Measurements from ENCODE around the gene AMTN. TPM values are rescaled to one million over a fixed set of nuclear protein-coding genes. Genes with fewer than 3 reads are reported as not detected.
"Not testable (repeated sequence)": the region's sequence is repeated elsewhere in the genome, so short reads cannot be mapped to it uniquely, and the experiment has no call there.

Gene AMTN
- polyA plus RNA-seq, 6 donors from 2014 or later, result not detected

DNA sequence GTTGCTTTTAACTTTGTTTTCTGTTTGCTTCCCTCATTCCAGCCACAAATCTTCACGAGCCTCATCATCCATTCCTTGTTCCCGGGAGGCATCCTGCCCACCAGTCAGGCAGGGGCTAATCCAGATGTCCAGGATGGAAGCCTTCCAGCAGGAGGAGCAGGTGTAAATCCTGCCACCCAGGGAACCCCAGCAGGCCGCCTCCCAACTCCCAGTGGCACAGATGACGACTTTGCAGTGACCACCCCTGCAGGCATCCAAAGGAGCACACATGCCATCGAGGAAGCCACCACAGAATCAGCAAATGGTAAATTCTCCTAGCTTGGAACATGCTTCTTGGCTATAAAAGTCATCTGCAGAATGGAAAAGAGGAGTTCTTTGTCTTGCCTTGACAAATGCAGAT is 12.6 kb downstream of the AMTN start:
- Mint-ChIP-seq H3K36me3 (no peaks in the 10 kb centered on the region), H3K4me3 (no peak overlapping the region), H3K9me3 (no peaks in the 10 kb centered on the region), H3K4me1 (no peaks in the 10 kb centered on the region), H3K27ac (no peak overlapping the region), H3K27me3 (peaks cover 11 to 16% (median 11%) of the 10 kb centered on the region in 3 donors)
- ATAC-seq (ENCODE audit: low read depth in 2 of 2) (no peak), DNase-seq (no peak)

DNA sequence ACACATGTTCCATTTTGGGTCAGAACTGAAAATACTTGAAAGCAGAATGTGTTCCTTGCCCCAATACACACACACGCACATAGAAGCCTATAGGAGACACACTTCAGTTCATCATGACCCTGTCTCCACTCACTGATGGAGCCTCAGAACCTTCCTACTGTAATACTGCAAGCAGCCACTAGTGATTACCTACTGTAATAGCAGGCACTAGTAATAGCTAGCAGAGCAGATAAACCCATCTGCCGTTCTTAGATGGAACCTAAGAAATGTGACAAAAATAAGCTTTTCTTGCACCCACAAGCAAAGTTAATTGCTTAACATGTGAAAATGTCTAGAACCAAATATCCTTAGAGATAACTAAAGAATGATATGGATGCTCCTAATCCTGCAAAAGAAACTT is 13.6 kb downstream of the AMTN start:
- H3K9me3 Mint-ChIP-seq, result peaks cover 0 to 4% (median 0%) of the 10 kb centered on the region in 7 donors
- no peaks in the 10 kb centered on the region for H3K36me3 Mint-ChIP-seq
- no peak overlapping the region for H3K4me3 Mint-ChIP-seq
- peaks cover 6 to 16% (median 11%) of the 10 kb centered on the region in 3 donors for H3K27me3 Mint-ChIP-seq
- ATAC-seq (ENCODE audit: low read depth in 2 of 2), result no peak
- no peak overlapping the region for H3K27ac Mint-ChIP-seq
- no peak for DNase-seq
- no peaks in the 10 kb centered on the region for H3K4me1 Mint-ChIP-seq

DNA sequence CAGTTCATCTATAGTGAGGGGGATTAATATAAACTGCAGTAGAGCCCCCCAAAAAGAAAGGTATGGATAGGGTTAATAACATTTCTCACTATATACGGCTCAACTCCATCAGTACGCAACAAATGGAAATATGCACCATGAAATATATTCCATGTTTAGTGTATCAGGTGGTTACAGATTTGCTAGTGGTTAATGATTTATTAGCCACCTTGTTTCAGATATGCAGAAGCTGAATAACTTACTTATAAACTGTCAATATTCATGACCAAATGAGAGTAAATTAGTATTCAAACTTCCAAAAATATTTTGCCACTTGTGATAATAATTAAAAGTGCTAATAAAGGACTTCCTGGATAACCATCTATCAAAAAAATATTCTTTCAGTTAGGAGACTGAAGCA is 14.8 kb downstream of the AMTN start:
- peaks cover 0 to 10% (median 0%) of the 10 kb centered on the region in 7 donors for H3K9me3 Mint-ChIP-seq
- ATAC-seq (ENCODE audit: low read depth in 2 of 2) (no peak), DNase-seq (no peak)
- no peak overlapping the region for H3K27ac Mint-ChIP-seq
- H3K27me3 Mint-ChIP-seq, result peaks cover 6 to 16% (median 11%) of the 10 kb centered on the region in 3 donors
- H3K4me3 Mint-ChIP-seq, result no peak overlapping the region
- no peaks in the 10 kb centered on the region for H3K4me1 Mint-ChIP-seq
- no peaks in the 10 kb centered on the region for H3K36me3 Mint-ChIP-seq

DNA sequence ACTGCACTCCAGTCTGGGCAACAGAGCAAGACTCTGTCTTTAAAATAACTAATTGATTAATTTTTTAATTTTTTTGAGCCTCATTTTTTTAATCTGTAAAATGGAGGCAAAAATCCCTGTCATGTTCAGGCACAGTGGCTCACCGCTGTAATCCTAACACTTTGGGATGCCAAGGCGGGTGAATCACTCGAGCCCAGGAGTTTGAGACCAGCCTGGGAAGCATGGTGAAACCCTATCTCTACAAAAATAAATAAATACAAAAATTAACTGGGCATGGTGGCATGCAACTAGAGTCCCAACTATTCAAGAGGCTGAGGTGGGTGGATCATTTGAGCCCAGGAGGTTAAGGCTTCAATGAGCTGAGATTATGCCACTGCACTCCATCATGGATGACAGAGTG is 15.4 kb downstream of the AMTN start:
- Mint-ChIP-seq H3K27me3 (peaks cover 6 to 16% (median 11%) of the 10 kb centered on the region in 3 donors), H3K27ac (no peak overlapping the region)
- ATAC-seq (ENCODE audit: low read depth in 2 of 2), result no peak

DNA sequence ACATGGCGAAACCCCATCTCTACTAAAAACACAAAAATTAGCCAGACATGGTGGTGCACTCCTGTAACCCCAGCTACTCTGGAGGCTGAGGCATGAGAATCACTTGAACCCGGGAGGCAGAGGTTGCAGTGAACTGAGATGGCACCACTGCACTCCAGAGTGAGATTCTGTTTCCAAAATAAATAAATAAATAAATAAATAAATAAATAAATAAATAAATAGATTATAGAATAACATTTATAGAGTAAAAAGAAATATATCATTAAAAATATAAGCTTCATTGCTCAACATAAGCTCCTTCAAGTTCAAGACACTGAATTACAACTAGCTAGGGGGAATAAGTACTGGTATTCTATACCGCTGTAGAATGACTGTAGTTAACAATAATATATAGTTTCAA is 16.5 kb downstream of the AMTN start:
- ATAC-seq (ENCODE audit: low read depth in 2 of 2); H3K9me3 Mint-ChIP-seq; DNase-seq; H3K27ac Mint-ChIP-seq; H3K4me3 Mint-ChIP-seq; H3K36me3 Mint-ChIP-seq; H3K4me1 Mint-ChIP-seq: not testable (repeated sequence)
- H3K27me3 Mint-ChIP-seq, result peaks cover 6 to 13% (median 7%) of the 10 kb centered on the region in 3 donors

More for the DNA sequence above, 15.4 kb downstream of the AMTN start:
- Mint-ChIP-seq H3K4me3 (no peak overlapping the region), H3K36me3 (no peaks in the 10 kb centered on the region), H3K4me1 (no peaks in the 10 kb centered on the region), H3K9me3 (peaks cover 0 to 10% (median 0%) of the 10 kb centered on the region in 7 donors)
- no peak for DNase-seq

DNA sequence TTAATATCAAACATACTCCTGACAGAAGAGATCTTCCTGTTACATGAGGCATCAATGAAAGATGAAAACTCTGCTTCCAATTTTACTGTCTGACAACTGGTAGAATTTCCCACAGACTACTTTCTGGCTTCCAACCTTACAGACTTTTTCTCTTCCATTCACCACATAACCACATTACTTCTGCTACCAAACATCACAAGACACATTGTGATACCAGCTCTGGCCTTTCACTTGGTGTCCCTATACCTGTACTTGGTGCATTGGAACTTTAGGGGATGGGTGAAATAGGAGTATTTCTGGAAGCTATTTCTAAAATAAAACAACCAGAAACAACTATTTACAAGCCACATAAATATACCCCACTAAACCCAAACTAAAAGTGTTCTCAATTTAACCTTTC is 20.5 kb downstream of the AMTN start:
- ATAC-seq (ENCODE audit: low read depth in 2 of 2) (no peak), DNase-seq (no peak)
- H3K36me3 Mint-ChIP-seq, result no peaks in the 10 kb centered on the region
- no peaks in the 10 kb centered on the region for H3K4me1 Mint-ChIP-seq
- H3K4me3 Mint-ChIP-seq, result no peak overlapping the region
- H3K27ac Mint-ChIP-seq, result no peak overlapping the region
- peaks cover 0 to 8% (median 5%) of the 10 kb centered on the region in 3 donors for H3K27me3 Mint-ChIP-seq
- H3K9me3 Mint-ChIP-seq, result peaks cover 0 to 10% (median 0%) of the 10 kb centered on the region in 7 donors

DNA sequence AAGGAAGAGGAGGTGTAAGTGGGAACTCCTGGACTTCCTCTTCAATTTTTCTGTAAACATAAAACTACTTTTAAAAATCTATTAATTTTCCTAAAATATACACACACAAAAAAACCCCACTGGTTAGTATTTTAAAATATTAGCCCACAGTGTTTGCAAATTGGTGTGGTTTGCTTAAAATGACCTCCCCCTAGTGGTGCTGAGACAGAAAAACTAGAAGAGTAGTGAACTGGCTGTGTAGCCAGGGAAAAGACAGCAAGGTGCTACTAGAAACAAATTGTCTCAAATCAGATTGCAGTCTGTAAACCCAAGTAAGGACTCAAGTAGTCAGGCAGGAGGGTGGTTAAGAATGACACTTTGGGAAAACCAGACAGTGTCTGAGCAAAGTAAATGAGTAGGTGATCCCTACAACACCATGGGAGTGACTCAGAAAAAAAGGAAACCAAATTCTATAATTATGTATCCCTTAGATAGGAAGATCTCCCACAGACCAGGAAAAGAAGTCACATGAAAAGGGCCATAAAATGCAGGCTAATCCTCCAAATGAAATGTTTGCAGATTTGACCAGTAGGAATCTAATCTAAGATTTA is 26.0 kb downstream of the AMTN start:
- H3K4me1 Mint-ChIP-seq, result no peaks in the 10 kb centered on the region
- H3K4me3 Mint-ChIP-seq, result no peak overlapping the region
- H3K9me3 Mint-ChIP-seq, result peaks cover 0 to 1% (median 0%) of the 10 kb centered on the region in 7 donors

DNA sequence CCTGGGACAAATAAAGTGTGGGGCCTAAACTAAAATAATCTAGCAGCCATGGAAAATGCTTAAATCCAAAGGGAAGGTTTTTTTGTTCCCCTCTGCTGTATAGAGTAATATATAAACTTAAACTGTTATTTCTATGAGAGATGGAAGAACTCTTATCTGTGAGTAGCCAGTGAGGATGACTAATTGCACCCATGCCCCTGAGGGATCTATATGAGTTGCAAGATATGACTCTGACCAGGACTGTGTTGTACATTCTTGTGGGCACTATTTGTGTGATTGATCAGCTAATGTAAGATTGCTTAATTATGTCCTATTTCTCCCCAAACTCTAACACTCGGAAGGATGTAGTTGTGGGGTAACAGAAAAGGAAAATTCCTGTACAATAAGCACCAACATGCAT is 38.5 kb downstream of the AMTN start:
- Mint-ChIP-seq H3K4me3 (no peak overlapping the region), H3K9me3 (peaks cover 0 to 6% (median 2%) of the 10 kb centered on the region in 7 donors), H3K27ac (no peak overlapping the region), H3K36me3 (no peaks in the 10 kb centered on the region), H3K4me1 (peaks cover 5 to 13% (median 7%) of the 10 kb centered on the region in 3 donors), H3K27me3 (peaks cover 0 to 12% (median 7%) of the 10 kb centered on the region in 3 donors)
- ATAC-seq (ENCODE audit: low read depth in 2 of 2) (no peak), DNase-seq (no peak)

More for the DNA sequence above, 26.0 kb downstream of the AMTN start:
- peaks cover 10 to 18% (median 17%) of the 10 kb centered on the region in 3 donors for H3K27me3 Mint-ChIP-seq
- ATAC-seq (ENCODE audit: low read depth in 2 of 2) (no peak), DNase-seq (no peak)
- H3K27ac Mint-ChIP-seq, result no peak overlapping the region
- H3K36me3 Mint-ChIP-seq, result no peaks in the 10 kb centered on the region

DNA sequence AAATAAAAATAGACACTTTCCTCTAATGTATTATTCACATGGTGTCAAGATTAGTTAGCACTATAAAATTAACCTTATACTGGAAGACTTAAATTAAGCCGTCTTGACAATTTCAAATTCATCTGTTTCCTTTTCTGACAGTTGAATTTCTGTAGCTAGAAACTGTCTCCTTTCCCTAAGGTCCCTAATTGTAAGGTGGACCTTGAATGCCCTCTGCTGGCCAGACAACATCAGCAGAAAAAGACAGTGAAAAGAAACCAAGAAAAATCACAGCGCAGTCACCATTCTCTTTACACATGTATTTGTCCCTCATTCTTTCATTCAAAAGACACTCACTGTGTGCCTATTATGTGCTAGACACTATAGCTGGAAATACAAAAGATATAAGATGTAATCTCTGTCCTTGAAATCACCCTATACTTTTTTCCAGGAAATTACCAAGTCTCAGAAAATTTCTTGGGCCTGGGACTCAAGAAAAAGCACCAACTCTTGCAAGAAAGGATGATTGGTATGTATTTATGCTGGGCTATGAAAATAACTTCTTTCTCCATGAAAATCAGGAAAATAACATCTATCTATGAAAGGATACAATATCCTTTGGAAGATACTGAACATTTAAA is 41.0 kb downstream of the AMTN start:
- DNase-seq (peak; percentile 10), ATAC-seq (ENCODE audit: low read depth in 2 of 2) (peak in 1 of 2 donors; percentile 46)
- Mint-ChIP-seq H3K4me1 (peaks cover 5 to 13% (median 7%) of the 10 kb centered on the region in 3 donors), H3K36me3 (no peaks in the 10 kb centered on the region), H3K4me3 (peak overlapping the region in 1 of 8 donors; percentile 40), H3K27ac (peak overlapping the region in 2 of 6 donors; percentile 11 to 74), H3K27me3 (no peaks in the 10 kb centered on the region), H3K9me3 (peaks cover 0 to 6% (median 0%) of the 10 kb centered on the region in 7 donors)

DNA sequence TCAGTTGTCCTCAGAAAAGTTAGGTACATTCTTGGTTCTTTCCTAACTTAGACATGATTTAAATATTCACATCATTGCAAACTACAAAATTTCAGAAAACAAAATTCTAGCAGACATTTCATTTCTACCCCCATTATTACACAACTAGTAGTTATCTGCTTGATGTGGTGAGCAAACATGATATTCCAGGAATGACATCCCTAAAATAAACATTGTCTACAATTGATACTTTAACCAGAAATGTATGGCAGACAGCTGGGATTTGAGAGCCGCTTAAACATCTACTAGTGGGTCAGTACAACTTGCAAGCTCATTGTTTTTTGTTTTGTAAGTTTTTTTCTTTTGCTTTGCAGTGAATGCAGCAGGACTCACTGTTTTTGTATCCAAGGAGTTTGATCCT is 41.6 kb downstream of the AMTN start:
- H3K36me3 Mint-ChIP-seq, result no peaks in the 10 kb centered on the region

DNA sequence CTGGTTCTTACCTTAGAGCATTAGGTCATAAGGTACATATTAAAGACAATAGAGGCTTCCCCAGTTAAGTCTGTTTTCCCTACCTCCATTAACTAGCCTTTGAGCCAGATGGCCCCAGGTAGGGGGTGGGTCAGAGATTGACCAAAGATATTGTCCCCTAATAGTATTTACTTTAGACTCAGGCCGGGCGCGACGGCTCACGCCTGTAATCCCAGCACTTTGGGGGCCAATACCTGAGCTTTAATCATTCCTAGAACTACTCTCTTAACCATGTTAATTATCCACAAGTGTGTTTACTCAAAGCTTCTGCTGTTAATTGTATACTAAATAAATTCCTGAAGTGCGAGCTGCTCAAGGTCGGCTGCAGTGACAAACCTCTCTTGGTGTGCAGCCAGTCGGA is 45.7 kb downstream of the AMTN start:
- Mint-ChIP-seq H3K4me3 (no peak overlapping the region), H3K36me3 (no peaks in the 10 kb centered on the region), H3K27me3 (peaks cover 0 to 2% (median 1%) of the 10 kb centered on the region in 3 donors), H3K9me3 (peaks cover 0 to 3% (median 2%) of the 10 kb centered on the region in 7 donors), H3K4me1 (no peaks in the 10 kb centered on the region), H3K27ac (no peak overlapping the region)
- ATAC-seq (ENCODE audit: low read depth in 2 of 2), result no peak
- no peak for DNase-seq

More for the DNA sequence above, 41.6 kb downstream of the AMTN start:
- H3K27ac Mint-ChIP-seq, result no peak overlapping the region
- no peaks in the 10 kb centered on the region for H3K27me3 Mint-ChIP-seq
- DNase-seq (no peak), ATAC-seq (ENCODE audit: low read depth in 2 of 2) (no peak)
- peaks cover 0 to 6% (median 0%) of the 10 kb centered on the region in 7 donors for H3K9me3 Mint-ChIP-seq
- peaks cover 5 to 13% (median 7%) of the 10 kb centered on the region in 3 donors for H3K4me1 Mint-ChIP-seq
- no peak overlapping the region for H3K4me3 Mint-ChIP-seq

DNA sequence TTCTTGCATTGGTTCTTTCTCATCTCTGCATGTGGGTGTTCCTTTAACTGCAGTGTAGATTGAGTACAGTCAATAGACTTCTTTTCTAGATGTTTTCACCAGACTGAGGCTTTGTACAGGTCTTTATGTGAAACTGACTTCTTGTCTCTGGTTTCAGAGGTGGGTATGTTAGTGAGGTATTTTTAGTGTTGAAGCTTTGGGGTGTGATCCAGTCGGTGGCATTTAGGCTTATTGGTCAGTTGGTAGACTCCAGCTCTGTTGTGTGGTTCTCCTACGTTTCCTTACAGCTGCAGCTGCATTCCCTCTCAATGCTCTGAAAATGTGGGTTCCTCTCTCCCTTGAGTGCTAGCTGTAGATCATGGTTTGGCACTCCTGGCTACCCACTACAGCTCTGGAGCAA is 52.4 kb downstream of the AMTN start:
- H3K27me3 Mint-ChIP-seq, result peaks cover 6 to 29% (median 25%) of the 10 kb centered on the region in 3 donors
- peak overlapping the region in 1 of 6 donors; percentile 19 for H3K27ac Mint-ChIP-seq
- H3K9me3 Mint-ChIP-seq, result peaks cover 0 to 14% (median 4%) of the 10 kb centered on the region in 7 donors
- H3K4me3 Mint-ChIP-seq, result no peak overlapping the region
- H3K4me1 Mint-ChIP-seq, result no peaks in the 10 kb centered on the region
- ATAC-seq (ENCODE audit: low read depth in 2 of 2) (no peak), DNase-seq (no peak)
- no peaks in the 10 kb centered on the region for H3K36me3 Mint-ChIP-seq

DNA sequence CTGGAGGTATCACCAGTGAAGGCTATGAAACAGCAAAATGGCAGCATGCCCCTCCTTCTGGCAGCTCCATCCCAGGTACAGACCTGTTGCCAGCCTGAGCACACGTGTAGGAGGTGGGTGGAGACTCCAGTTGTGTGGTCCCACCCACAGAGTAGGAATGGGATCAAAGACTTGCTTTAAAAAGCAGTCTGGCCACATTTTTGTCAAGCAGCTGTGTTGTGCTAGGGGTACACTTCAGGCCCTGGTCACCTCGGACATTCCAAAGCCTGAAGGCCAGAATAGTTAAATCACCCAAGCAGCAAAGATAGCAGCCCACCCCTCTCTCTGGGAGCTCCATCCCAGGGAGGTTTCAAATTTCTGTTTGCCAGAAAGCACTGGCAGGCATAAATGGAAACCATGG is 53.4 kb downstream of the AMTN start:
- H3K27ac Mint-ChIP-seq, result no peak overlapping the region
- no peak overlapping the region for H3K4me3 Mint-ChIP-seq
- peaks cover 6 to 29% (median 25%) of the 10 kb centered on the region in 3 donors for H3K27me3 Mint-ChIP-seq
- no peaks in the 10 kb centered on the region for H3K4me1 Mint-ChIP-seq
- ATAC-seq (ENCODE audit: low read depth in 2 of 2), result no peak
- H3K9me3 Mint-ChIP-seq, result peaks cover 0 to 14% (median 3%) of the 10 kb centered on the region in 7 donors
- H3K36me3 Mint-ChIP-seq, result no peaks in the 10 kb centered on the region
- no peak for DNase-seq

DNA sequence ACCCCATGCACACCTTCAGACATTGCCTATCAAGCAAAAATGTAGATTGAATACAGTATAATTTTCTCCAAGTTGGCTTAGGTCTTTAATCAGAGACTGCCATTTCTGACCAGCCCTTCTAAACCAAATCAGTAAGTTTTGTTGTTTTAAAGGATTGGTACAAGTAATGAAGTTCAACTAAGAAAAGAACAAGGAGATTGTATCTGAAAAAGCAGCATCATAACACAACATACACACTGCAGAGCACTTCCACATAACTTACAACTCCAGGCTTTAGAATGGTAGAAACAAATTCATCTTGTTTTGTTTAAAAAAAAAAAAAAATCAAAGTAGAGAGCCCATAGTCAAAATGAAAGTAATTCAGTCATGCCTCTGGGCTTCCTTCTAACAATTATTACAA is 57.6 kb downstream of the AMTN start:
- peaks cover 0 to 8% of the 10 kb centered on the region in 2 donors for H3K36me3 Mint-ChIP-seq
- no peaks in the 10 kb centered on the region for H3K4me1 Mint-ChIP-seq
- DNase-seq (no peak), ATAC-seq (ENCODE audit: low read depth in 2 of 2) (no peak)
- H3K27me3 Mint-ChIP-seq, result peaks cover 6 to 22% (median 15%) of the 10 kb centered on the region in 3 donors
- peaks cover 0 to 7% (median 3%) of the 10 kb centered on the region in 7 donors for H3K9me3 Mint-ChIP-seq
- no peak overlapping the region for H3K27ac Mint-ChIP-seq
- no peak overlapping the region for H3K4me3 Mint-ChIP-seq
